Measurements from ENCODE around the gene DMPK.
A peak's percentile ranks its signal among the peaks of the same experiment; 100 is the strongest.
"Not testable (repeated sequence)": the region's sequence is repeated elsewhere in the genome, so short reads cannot be mapped to it uniquely, and the experiment has no call there.

DMPK gene

GRCh38 chr19:45745606-45746005 is 36.7 kb downstream of the DMPK start:
- TF ChIP-seq FOXP2 (optimal IDR thresholded peaks at IDR 0.05; ENCODE audit: control extremely low read depth, extremely low read length, insufficient read depth) (no peak), POLR2AphosphoS5 (IDR thresholded peaks at IDR 0.05; ENCODE audit: borderline replicate concordance, low read depth, low read length) (no peak), EZH2 (IDR thresholded peaks at IDR 0.05) (no peak)
- DNase-seq (ENCODE audit: low read depth, low spot score) = no peak
- Histone ChIP-seq H3K4me3 (no peak overlapping the region), H3K9ac (ENCODE audit: insufficient read length) (no peak overlapping the region), H3K36me3 (ENCODE audit: insufficient read depth, low read length) (no peaks in the 10 kb centered on the region), H3K9me3 (ENCODE audit: low read depth, low read length) (no peaks in the 10 kb centered on the region), H3K27ac (no peak overlapping the region)

DNA sequence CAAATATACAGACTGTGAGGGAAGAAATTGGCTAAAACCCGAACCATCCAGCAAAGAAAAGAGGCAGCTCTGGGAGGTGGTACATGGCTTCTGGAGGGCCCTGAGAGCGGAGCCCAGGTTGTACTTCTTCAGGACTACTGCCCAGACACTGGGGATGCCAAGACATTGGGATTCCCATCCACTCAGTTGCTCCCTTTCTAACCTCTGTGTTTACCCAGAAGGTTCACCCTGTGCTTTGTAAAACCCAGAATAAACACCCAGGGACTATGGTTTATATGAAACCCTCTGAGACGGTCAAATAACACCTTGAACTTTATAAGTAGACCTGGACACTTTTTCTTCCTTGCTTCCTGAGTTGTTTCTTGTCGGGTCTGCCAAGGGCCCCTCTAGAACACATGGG is 39.3 kb downstream of the DMPK start:
- Histone ChIP-seq H3K9me3 (ENCODE audit: low read depth, low read length) (no peaks in the 10 kb centered on the region), H3K4me3 (no peak overlapping the region), H3K9ac (ENCODE audit: insufficient read length) (no peak overlapping the region), H3K36me3 (ENCODE audit: insufficient read depth, low read length) (no peaks in the 10 kb centered on the region), H3K27ac (no peak overlapping the region)
- TF ChIP-seq EZH2 (IDR thresholded peaks at IDR 0.05) = no peak
- TF ChIP-seq FOXP2 (optimal IDR thresholded peaks at IDR 0.05; ENCODE audit: control extremely low read depth, extremely low read length, insufficient read depth) = no peak
- TF ChIP-seq POLR2AphosphoS5 (IDR thresholded peaks at IDR 0.05; ENCODE audit: borderline replicate concordance, low read depth, low read length) = no peak
- DNase-seq (ENCODE audit: low read depth, low spot score) = no peak

DNA sequence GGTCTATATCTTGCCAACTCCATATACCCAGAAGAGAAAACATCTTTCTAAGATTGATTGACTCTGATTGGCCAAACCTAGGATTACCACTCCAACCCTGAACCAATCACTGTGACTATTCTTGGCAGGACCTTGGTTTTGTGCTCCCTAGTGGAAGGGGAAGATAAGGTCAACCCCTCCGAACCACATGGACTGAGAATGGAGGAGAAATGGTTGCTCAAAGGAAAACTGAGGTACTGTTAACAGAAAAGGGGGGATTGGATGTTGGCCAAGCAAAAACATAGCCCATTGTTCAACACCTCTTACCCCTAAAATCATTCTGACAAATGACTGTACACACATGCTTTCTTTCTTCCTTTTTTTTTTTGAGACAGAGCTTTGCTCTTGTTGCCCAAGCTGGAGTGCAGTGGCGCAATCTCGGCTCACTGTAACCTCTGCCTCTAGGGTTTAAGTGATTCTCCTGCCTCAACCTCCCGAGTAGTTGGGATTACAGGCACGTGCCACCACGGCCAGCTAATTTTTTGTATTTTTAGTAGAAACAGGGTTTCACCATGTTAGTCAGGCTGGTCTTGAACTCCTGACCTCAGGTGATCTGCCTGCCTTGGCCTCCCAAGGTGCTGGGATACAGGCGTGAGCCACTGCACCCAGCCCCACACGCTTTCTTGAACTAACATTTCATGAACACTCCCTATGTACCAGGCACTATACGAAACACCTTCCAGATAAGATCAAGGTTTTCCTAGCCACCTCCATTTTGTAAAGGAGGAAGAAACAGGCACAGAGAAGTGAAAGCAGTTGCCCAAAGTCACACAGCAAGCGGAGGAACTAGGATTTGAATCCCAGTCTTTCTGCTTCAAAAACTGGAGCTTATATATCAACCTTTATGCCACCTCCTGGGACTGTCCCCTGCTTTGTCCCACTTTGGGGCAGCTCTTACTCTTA is 42.5 kb downstream of the DMPK start:
- TF ChIP-seq EZH2 (IDR thresholded peaks at IDR 0.05) = no peak
- no peak for TF ChIP-seq FOXP2 (optimal IDR thresholded peaks at IDR 0.05; ENCODE audit: control extremely low read depth, extremely low read length, insufficient read depth)
- no peak for TF ChIP-seq POLR2AphosphoS5 (IDR thresholded peaks at IDR 0.05; ENCODE audit: borderline replicate concordance, low read depth, low read length)
- Histone ChIP-seq H3K36me3 (ENCODE audit: insufficient read depth, low read length) (no peaks in the 10 kb centered on the region), H3K4me3 (no peak overlapping the region), H3K9me3 (ENCODE audit: low read depth, low read length) (no peaks in the 10 kb centered on the region), H3K27ac (no peak overlapping the region), H3K9ac (ENCODE audit: insufficient read length) (no peak overlapping the region)
- no peak for DNase-seq (ENCODE audit: low read depth, low spot score)

DNA sequence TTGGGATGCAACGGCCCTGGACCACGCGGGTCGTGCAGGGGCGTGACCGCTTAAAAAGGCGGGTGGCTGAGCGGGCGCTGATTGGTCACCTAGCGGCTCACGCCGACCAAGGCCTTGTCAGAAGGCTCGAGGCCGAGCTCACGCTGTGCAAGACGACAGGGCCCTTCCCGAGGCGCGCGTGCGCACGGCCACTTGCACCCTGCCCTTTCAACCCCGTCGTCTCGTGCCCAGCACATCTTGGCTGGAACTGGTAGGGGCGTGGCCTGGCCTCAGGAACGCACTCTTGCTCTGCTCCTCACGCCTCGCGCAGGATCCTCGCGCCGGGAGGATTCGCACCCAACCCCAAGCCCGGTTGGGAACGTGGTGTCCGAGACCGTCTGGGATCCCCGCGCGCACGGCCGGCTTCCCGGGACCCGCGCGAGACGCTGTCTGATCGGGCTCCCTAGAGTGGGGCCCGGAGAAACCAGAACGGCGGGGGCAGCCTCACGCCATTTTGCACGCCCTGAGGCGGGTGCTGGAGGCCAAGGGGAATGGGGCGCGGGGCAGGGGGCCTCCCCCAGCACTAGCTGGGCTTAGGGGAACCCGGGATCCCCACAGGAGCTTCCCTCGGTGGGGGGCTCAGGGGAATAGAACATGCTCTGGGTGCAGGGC is 49.0 kb downstream of the DMPK start, which contains the start of gene MEIOSIN:
Gene MEIOSIN, plus strand, starts transcription at position 280 of the 651 bp plus-strand sequence. CDS start 1,938 bp downstream, outside the sequence.
- no peak for TF ChIP-seq FOXP2 (optimal IDR thresholded peaks at IDR 0.05; ENCODE audit: control extremely low read depth, extremely low read length, insufficient read depth)
- no peak for TF ChIP-seq EZH2 (IDR thresholded peaks at IDR 0.05)
- no peak for TF ChIP-seq POLR2AphosphoS5 (IDR thresholded peaks at IDR 0.05; ENCODE audit: borderline replicate concordance, low read depth, low read length)
- Histone ChIP-seq H3K27ac (peak within 1 kb of the TSS; percentile 83), H3K36me3 (ENCODE audit: insufficient read depth, low read length) (no peaks in the 10 kb centered on the region), H3K4me3 (no peak within 1 kb of the TSS), H3K9ac (ENCODE audit: insufficient read length) (no peak within 1 kb of the TSS), H3K9me3 (ENCODE audit: low read depth, low read length) (no peaks in the 10 kb centered on the region)
- DNase-seq (ENCODE audit: low read depth, low spot score) = no peak

GRCh38 chr19:45730368-45731288 is 51.7 kb downstream of the DMPK start, which contains the start of gene FBXO46:
Gene FBXO46, minus strand, starts transcription at chr19:45730896. Its CDS starts 17,401 bp downstream, at chr19:45713495.
- peak; percentile 95 for DNase-seq (ENCODE audit: low read depth, low spot score)
- H3K36me3 ChIP-seq (ENCODE audit: insufficient read depth, low read length) = no peaks in the 10 kb centered on the region
- no peaks in the 10 kb centered on the region for H3K9me3 ChIP-seq (ENCODE audit: low read depth, low read length)
- H3K27ac ChIP-seq = peak within 1 kb of the TSS; percentile 72
- H3K9ac ChIP-seq (ENCODE audit: insufficient read length) = peak within 1 kb of the TSS; percentile 90
- peak within 1 kb of the TSS; percentile 94 for H3K4me3 ChIP-seq
- TF ChIP-seq POLR2AphosphoS5 (IDR thresholded peaks at IDR 0.05; ENCODE audit: borderline replicate concordance, low read depth, low read length) (peak; percentile 91; the same call in 1 of the 2 replicates), FOXP2 (optimal IDR thresholded peaks at IDR 0.05; ENCODE audit: control extremely low read depth, extremely low read length, insufficient read depth) (no peak)

GRCh38 chr19:45729800-45730290 is 52.4 kb downstream of the DMPK start:
- TF ChIP-seq FOXP2 (optimal IDR thresholded peaks at IDR 0.05; ENCODE audit: control extremely low read depth, extremely low read length, insufficient read depth) (no peak), POLR2AphosphoS5 (IDR thresholded peaks at IDR 0.05; ENCODE audit: borderline replicate concordance, low read depth, low read length) (no peak), EZH2 (IDR thresholded peaks at IDR 0.05) (no peak)
- no peaks in the 10 kb centered on the region for H3K36me3 ChIP-seq (ENCODE audit: insufficient read depth, low read length)
- H3K9ac ChIP-seq (ENCODE audit: insufficient read length) = peak overlapping the region; percentile 90
- H3K9me3 ChIP-seq (ENCODE audit: low read depth, low read length) = no peaks in the 10 kb centered on the region
- H3K4me3 ChIP-seq = peak overlapping the region; percentile 94
- H3K27ac ChIP-seq = 0 out of 2 replicates have a peak overlapping the region, but pooled peaks have one; percentile 31
- no peak for DNase-seq (ENCODE audit: low read depth, low spot score)

DNA sequence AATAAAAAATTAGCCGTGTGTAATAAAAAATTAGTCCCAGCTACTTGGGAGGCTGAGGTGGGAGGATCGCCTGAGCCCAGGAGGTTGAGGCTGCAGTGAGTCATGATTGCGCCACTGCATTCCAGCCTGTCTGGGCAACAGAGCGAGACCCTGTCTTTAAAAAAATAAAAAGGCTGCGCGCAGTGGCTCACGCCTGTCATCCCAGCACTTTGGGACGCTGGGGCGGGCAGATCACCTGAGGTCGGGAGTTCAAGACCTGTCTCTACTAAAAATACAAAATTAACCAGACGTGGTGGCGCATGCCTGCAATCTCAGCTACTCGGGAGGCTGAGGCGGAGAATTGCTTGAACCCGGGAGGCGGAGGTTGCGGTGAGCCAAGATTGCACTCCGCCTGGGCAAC is 53.6 kb downstream of the DMPK start:
- not testable (repeated sequence) for H3K4me3 ChIP-seq; H3K36me3 ChIP-seq (ENCODE audit: insufficient read depth, low read length); H3K27ac ChIP-seq; DNase-seq (ENCODE audit: low read depth, low spot score); H3K9me3 ChIP-seq (ENCODE audit: low read depth, low read length); H3K9ac ChIP-seq (ENCODE audit: insufficient read length)

DNA sequence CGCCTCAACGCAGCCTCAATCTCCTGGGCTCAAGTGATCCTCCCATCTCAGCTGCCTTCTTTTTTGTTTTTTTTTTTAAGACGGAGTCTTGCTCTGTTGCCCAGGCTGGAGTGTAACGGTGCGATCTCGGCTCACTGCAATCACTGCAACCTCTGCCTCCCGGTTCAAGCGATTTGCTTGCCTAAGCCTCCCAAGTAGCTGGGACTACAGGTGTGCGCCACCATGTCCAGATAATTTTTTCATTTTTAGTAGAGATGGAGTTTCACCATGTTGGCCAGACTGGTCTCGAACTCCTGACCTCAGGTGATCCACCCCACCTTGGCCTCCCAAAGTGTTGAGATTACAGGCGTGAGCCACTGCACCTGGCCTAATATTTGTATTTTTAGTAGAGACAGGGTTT is 62.2 kb downstream of the DMPK start:
- not testable (repeated sequence) for H3K9ac ChIP-seq (ENCODE audit: insufficient read length); H3K27ac ChIP-seq; H3K9me3 ChIP-seq (ENCODE audit: low read depth, low read length); H3K4me3 ChIP-seq; DNase-seq (ENCODE audit: low read depth, low spot score)
- H3K36me3 ChIP-seq (ENCODE audit: insufficient read depth, low read length) = peaks cover 28% of the 10 kb centered on the region

All from SK-N-MC (cell line).